Left colon (tissue), 2 donors: Measurements from ENCODE around the gene IGF2BP2. TPM values are rescaled to one million over a fixed set of nuclear protein-coding genes. Genes with fewer than 3 reads are reported as not detected.
A peak's percentile ranks its signal among the peaks of the same experiment; 100 is the strongest.

Experiments
- ATAC-seq: fragments of 200-7000 bp; cut with Tn5 transposase; one replicate; pipeline ENCODE4 v1.9.1; 2020; ENCODE audit warnings: mild to moderate bottlenecking, moderate library complexity
- DNase-seq, 2 donors: peaks; one replicate each; pipeline ENCODE4 v3.0.0-alpha.2; 2020
- intact Hi-C, 2 donors: fragments of 100-400 bp; cut with DNase I in 1 of 2; cut with micrococcal nuclease in 1 of 2; formaldehyde crosslinking; loops; one replicate each; pipeline versions ENCODE4 v1.11.2 to v1.14.0; 2022; cut with DNase I, micrococcal nuclease
- total RNA-seq, 2 donors: library from RNA; stranded (reverse); fragmentation: NEBNext Ultra II Directional; extraction: Animal tissue kit (Norgen Biotek cat#: 25700); gene quantifications; one replicate each; pipeline ENCODE4 v1.2.1, GENCODE V29; 2021
- donor health status: DM: no; HTN: no; CAD: no.
- donor health status: DM: yes; HTN: yes; CAD: no.

The IGF2BP2 gene
- total RNA-seq, 2 donors from 2014 or later = 48.1 to 73.0 TPM

DNA sequence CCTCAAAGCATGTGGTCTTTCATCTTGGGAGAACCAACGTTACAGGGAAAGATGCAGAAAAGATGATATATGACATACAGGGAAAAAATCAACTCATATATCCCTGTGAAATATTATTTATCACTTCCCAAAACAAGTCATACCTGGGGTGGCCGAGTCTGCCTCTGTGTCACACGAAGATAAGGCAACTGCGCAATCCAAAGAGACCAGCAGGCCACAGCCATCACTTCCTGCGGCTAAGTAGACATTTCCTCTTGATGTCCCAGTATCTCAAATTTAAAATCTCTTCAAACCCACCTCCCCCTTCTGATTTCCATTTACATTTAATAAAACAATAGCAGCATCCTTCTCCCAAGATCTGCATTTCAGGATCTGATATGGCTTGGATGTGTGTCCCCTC is 71.5 kb downstream of the IGF2BP2 start:
- intact Hi-C loops = no loop called here
- ATAC-seq (no peak), DNase-seq (no peak)

DNA sequence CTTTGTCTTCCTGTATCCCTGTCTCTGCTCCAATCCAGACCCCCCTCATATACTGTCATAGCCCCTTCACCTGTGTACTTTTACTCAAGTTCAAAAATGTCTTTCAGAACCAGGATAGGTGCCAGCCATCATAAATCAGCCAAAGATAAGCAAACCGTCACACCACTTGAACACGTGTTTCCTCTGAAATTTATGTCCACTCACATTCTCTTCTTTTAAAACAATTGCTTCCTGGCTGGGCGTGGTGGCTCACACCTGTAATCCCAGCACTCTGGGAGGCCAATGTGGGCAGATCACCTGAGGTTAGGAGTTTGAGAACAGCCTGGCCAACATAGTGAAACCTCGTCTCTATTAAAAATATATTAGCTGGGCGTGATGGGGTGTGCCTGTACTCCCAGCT is 74.1 kb downstream of the IGF2BP2 start:
- ATAC-seq (peak; percentile 70), DNase-seq (peak; percentile 39 to 60)
- intact Hi-C loops = no loop called here

DNA sequence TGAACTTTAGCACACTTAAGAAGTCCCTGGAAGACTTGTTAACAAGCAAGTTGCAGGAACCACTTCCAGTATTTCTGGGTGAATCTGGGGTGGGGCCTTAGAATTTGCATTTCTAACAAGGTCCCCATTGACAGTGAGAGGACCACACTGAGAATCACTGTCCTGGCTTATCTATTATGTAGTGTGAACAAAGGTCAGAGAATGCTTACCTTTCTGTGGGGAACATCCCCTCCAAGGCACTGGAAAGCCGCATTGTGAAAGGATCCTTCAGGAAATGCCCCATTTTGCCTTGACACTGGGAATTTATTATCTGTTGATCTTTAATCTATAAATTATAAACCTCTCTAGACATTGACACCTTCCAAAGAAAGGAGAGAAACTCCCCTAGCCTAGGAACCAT is 74.8 kb downstream of the IGF2BP2 start:
- no peak for DNase-seq
- intact Hi-C loops = no loop called here
- peak; percentile 21 for ATAC-seq

DNA sequence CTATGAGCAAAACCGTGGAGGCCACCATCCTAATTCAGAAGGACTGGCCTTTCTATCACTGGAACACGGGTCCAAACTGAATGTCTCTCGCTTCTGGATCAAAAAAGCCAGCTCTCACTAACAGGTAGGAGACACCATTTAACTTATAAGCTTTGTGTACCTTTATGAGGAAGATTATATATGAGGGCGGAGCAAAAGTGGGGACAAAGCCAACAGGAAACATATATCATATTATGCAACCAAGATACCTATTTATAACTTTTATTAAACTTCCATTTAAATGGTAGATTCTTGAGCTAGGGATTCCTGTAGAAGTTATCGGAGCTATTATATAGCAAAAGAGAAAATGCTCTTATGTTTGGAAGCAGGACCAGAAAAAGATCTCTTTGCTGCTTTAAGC is 78.4 kb downstream of the IGF2BP2 start:
- no peak for DNase-seq
- peak; percentile 76 for ATAC-seq
- intact Hi-C loops = no loop called here

DNA sequence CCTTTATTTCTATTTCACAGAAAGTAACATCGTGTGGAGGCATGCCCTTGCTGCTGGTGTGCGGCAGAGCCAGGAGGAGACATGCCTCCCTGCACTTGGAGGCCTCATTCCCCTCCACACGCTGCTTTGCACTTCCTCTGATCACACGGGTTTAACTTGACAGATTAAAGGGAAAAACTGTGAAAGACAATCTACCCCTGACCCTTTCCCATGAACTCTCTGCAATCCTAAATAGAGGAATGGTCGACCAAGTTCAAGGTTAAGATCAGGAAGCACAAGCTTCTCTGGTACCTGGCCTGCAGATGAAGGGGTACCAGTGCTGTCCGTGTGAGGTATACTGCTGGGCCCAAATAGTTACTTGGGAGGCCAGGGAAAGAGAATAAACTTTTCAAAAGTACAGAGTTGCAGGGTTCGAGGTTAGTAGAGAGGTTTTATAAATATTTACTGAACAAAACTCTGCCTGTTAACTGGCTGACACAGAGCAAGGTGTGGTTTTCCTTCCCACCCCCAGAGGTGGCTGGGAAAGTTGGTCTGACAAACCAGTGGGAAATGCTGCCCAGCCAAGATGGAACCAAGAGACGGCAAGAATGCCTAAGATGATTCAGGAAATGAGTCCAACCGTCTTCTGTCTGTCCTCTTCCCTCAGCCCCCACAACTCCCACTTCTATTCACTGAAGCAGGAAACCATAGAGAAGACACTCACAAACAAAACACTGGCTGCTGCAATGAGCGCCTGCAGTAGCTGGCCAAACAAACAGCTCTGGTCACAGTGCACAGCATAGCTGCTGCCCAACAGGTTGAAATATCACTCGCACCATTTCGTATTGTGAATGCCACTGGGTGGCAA is 79.6 kb downstream of the IGF2BP2 start:
- intact Hi-C loops = no loop called here
- DNase-seq = no peak
- peak; percentile 57 for ATAC-seq

DNA sequence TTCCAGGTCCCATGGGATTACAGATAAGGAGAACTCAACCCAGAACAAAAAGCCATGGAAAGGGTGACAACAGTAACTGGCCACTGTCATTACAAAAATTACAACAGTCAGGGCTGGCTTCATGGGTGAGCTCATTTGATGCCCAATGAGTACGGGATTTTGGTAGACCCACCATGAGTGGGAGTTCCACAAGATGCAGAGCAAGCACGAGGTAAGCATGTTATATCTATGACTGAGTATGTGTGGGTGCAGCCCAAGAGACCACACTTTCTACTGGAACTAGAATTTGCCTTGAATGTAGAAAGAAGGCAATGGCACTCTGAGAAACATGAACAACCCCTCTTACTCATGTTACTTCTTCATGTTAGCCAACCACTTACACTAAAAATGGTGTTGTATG is 83.3 kb downstream of the IGF2BP2 start:
- ATAC-seq = no peak
- DNase-seq = no peak
- intact Hi-C loops = no loop called here

DNA sequence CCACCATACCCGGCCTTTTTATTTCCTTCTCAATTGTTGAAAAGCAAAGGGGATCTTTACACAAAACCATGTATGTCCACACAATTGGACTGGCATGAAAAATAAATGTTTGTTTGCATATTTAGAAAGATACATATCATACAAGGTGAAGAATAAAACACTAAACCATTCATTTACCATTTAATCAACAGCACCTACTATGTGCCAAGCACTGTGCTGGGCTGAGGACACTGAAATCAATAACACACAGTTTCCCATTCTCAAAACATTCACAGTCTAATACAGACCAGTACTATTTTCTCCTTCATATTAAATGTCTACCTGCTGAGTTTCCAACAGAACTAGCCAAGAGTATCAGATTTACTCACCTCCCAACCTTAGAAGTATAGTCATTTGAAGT is 84.7 kb downstream of the IGF2BP2 start:
- no peak for ATAC-seq
- intact Hi-C loops = no loop called here
- no peak for DNase-seq

DNA sequence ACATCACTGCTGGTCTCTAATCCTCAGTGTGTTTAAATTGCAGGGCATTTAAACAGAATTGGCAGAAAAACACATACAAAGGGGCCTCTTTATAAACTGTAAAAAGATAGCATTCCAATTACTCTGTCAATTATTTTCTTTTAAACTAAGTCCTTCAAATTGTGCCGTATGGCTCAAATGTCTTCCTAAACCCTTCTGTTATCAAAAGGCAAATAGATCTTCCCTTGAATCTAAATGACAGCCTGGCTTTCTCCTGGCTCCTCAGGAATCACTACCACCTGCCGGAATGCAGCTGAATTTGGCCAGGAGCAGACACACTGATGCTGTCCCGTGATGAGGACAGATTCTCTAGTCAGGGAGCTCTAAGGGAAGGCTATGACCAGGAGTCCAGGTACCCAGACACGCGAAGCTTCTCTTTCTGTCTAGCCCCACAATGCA is 85.6 kb downstream of the IGF2BP2 start:
- DNase-seq (no peak), ATAC-seq (no peak)
- intact Hi-C loops = no loop called here

DNA sequence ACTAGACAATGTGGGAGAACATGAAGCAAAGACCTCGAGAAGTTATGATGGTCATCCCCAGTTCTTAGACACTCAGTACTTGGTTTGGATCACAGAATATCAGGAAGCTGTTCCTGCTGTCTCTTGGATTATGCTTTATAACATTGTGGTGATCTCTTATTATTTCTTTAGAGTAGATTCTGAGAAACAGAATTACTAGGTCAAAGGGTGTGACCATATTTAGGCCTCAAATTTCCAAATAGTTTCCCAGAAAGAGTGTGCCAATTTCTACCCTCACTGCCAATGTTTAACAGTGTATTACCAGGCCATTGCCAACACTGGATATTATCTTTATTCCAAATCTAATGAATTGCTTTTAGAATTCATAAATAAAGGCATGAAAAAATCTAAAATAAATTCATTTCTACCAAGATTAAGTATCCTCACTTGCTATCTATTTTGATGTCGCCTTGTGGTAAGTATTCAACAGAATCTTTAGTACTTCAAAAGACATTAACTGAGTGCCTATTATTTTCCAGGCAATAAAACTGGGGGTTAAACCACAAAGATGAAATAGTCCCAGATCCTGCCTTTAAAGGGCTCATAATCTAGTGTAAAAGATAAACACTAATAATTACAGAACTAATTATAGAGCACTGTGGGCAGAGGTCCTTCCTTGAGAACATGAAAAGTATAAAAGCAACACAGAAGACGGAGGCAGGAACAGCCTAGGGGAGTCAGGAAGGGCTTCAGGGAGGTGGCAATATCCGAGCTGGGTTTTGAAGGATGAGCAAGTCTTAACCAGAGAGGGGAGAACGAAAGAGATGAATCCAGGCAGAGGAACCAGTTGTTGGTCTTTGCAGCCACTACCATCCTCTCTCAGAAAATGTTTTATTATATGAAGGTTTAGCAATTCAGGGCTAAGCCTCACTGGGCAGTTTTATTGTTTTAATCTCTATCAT is 86.8 kb downstream of the IGF2BP2 start:
- intact Hi-C loops = no loop called here
- no peak for DNase-seq
- ATAC-seq = peak; percentile 10

DNA sequence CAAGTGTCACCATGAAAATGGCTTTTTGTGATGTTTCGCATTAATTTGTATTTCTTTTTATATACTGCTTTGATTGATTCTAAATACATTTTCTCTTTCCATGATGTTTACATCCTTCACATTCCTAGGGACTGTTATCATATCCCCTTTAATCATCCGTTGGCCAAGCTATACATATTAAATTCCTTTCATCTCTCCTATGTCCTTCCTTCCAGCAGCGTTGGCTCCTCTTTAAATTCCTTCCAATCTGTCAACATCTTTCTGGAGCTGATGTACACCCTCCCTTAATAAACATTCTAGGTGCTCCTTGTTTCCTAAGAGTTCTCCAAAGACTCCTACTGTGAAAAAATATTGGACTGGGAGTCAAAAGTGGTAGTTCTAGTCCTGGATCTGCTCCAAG is 87.8 kb downstream of the IGF2BP2 start:
- DNase-seq (no peak), ATAC-seq (no peak)
- intact Hi-C loops = no loop called here

DNA sequence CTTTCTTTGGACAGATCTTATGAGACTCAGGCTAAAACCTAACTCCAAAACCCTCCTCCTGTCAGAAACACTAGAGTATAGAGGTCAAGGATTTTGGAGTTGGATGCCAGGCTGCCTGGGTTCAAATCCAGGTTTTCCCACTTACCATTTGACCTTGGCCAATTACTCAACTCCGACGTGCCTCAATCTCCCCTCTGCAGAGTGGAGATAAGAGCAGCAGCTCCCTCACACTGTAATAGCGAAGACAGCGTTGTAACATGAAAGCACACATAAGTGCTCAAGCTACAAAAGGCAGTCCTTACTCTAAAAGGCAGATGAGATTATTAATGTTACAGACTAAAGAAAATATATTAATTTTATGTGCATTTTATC is 90.1 kb downstream of the IGF2BP2 start:
- DNase-seq (no peak), ATAC-seq (no peak)
- intact Hi-C loops = loop anchor here in 1 of 2 donors (2.0 kb wide), 1 partner anchor 34 kb away; no protein-coding TSS in a partner anchor

DNA sequence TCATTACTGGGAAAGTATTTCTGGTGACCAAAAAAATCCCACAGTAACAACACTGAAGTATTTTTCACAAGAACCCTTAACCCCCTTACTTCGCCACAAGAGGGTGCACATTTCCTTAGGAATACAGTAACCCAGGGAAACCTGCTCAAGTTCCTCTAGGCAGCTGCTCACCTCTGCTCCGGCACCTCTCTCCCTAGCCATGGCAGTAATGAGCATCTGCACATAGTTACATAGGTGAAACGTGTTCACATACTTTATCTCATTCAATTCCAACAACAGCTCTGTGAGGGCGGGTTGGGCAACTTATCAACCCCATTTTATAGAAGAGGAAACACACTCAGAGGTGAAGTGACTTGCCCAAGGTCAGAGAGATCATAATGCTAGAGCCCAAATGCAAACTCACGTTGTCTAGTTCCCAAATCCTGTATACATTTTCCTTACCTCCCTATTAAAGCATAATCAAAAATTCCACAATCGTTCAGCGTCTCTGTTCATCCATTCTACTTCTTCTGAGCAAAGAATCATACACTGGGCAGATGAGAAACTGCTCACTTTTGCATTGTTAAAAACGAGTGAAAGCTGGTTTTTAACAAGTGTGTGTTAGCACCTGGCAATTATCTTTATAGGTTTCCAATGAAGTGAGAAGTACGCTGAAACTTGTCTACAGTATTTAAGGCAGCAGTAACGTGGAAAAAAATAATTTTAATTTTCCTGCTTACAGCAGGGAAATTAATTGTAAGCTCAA is 90.7 kb downstream of the IGF2BP2 start:
- ATAC-seq = peak; percentile 96
- intact Hi-C loops = loop anchor here in 1 of 2 donors (2.0 kb wide), 1 partner anchor 35 kb away; no protein-coding TSS in a partner anchor
- peak; percentile 63 to 80 for DNase-seq

DNA sequence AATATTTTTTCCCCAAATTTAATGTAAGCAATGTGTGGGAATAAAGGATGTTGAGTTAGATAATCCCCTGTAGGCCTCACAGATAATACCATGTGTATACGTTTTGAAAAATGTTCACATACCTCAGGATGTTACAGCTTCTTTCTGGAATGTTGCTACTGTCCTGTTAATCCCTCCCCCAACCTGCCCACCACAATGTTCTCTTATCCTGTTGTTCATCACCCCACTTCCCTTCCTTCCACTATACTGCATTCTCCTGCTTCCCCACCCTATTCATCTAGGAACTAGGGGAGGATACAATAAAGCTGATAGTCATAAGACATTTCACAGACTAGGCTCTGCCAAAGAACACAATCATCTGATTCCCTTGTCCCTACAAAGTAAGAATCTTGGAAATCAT is 92.1 kb downstream of the IGF2BP2 start:
- intact Hi-C loops = no loop called here
- no peak for ATAC-seq
- no peak for DNase-seq

DNA sequence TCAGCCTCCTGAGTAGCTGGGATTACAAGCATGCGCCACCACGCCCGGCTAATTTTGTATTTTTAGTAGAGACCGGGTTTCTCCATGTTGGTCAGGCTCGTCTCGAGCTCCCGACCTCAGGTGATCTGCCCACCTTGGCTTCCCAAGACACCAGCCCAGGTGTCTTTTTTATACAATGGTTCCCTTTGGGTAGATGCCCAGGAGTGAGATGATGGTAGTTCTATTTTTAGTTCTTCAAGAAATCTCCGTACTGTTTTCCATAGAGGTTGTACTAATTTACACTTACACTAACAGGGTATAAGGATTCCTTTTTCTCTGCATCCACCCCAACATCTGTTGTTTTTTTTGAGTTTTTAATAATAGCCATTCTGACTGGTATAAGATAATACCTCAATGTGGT is 94.3 kb downstream of the IGF2BP2 start:
- no peak for DNase-seq

DNA sequence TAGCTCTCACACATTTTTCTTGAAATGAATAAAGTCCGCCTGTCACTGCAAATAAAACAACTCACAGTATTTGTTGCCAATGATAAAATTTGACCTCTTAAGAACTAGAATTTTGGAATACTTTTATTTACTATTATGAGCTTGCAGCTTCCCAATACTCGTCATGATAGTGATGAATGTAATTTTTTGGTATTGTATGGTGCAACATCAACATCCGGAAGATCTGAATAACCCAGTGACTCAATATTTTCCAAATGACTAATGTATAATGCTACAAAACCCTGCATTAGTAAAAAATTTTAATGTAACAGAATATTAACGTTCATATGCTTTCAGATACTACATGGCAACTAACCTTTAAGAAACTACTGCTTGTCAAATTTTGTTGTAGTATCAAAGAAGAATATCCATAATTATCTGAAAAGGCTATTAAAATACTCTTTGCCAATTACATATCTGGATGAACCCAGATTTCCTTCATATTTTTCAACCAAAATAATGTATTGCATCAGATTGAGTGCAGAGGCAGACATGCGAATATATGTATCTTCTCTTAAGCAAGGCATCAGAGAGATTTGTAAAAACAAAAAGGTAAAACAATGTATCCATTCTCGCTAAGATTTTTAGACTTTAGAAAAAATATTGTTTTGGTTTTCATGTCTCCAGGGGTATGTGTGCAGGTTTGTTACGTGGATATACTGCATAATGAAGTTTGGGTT is 95.3 kb downstream of the IGF2BP2 start:
- DNase-seq = no peak
- intact Hi-C loops = no loop called here
- no peak for ATAC-seq

More for the DNA sequence above, 94.3 kb downstream of the IGF2BP2 start:
- intact Hi-C loops = no loop called here
- ATAC-seq = no peak

DNA sequence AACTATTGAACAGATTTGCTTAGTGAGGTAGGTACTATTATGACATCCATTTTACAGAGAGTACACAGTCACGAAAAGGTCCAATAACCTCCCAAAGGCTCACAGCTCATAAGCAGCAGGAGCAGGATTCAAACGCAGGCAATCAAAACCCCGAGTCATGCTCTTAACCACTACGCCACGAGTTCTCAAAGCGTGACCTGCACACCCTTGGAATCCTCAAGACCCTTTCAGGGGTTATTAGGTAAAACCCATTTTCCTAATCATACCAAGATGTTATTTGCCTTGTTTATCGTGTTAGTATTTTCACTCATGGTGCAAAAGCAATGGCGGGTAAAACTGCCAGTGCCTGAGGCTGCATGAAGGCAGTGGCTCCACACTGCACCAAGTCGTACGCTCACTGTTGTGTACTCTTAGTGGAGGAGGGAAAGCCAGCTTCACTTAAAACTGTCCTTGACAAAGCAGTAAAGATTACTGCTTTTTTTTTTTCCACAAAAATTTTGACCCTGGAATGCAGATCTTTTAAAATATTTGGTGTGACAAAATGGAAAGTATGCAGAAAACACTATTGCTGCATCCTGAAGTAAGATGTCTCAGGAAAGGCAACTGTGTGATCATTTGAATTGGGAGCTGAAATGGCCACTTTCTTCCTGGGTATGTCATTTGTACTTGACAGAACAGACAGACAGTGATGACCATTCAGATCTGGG is 96.1 kb downstream of the IGF2BP2 start:
- intact Hi-C loops = no loop called here
- DNase-seq = no peak
- ATAC-seq = no peak

DNA sequence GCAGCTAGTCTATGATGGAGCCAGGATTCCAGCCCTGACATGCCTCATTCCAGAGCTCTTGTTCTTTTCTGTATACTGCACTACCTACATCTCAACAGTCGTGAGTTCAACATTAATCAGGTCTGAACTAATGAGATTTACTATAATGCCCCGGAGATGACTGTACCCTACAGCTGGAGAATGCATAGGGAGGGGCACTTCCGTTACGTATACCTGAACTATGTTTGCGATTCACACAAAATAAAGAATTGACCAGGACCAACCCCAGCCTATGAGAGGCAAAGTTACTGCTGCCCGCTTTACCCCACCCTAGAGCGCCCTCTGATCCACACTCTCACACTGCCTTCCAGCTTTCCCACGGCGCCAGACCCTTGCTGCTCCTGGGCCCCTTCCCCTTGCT is 97.0 kb downstream of the IGF2BP2 start:
- intact Hi-C loops = no loop called here
- DNase-seq (no peak), ATAC-seq (no peak)
